DMS153 treated with DMSO at 0.1 percent for 48 hours (cell line): ENCODE results near the gene FHOD3.

Experiments used
- DNase-seq: peaks from one replicate; lab custom pipeline; 2025; ENCODE audit not compliant: unreplicated experiment; lab: John Stamatoyannopoulos, UW

FHOD3 gene

DNA sequence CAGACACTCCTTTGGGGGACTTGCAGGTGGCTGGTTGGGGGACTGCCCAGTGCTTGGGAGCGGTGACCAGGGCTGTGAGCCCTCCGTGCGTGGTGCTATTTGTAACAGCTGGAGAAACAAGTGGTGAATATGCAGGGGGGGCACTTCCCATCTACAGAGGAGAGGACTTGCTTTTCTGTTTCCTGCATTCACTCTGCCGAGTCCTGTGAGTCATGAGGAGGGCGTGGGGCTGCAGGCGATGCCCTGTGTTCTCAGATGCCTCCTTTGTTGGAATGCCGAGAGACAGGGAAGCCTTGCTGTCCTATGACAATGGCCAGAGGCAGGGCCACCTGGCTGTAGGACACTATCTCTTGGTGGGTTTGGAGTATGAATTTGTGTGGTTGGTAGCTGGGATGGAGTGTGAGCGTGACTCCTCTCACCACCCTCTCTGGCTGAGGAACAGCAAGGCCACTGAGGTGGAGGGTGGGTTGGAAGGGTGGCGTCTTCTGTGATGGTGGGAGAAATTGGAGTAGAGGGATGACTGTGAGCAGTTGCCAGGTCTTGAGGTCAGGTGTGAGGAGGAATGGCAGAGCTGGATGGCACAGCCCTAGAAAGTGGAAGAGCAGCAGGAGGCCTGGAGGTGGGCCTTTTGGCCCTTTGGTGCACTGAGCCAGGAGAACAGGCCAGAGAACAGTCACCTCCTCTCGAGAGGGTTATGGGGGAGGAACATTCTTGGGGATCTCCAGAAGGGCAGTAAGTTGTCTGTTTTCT, 24.3 kb downstream of the FHOD3 start:
- DNase-seq: no peak

DNA sequence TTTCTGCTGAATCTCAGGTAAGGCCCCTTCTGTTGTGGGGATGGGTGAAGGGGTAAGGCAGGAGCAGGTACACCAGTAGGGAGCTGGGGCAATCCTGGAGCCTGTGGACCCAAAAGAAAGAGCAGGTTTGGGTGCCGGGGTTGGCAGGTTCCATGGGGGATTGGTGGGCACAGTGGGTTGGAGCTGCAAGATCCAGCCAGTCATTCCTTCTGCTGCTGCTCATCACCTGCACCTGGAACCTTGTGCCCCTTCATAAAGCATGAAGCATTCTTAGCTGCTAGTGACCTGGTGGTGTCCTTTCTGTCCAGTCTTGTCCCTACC, 24.9 kb downstream of the FHOD3 start:
- DNase-seq: no peak

DNA sequence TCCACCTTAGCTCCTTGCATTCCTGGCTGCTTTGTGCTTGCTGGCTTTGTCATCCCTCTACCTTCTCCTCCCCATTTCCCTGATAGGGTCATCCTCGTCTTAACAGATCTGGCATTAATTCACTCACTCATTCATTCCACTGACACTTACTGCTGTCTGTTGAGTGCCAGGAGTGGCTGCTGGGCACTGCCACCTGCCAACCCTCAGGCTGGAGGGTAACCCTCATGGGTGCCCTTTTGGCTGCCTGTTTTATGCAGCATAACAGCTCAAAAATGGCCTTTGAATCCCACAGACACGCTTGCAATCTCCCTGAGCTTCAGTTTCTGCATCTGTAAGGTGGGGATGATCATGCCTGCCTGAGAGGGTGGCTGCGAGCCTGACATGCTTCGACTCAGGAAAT, 25.2 kb downstream of the FHOD3 start:
- no peak for DNase-seq

DNA sequence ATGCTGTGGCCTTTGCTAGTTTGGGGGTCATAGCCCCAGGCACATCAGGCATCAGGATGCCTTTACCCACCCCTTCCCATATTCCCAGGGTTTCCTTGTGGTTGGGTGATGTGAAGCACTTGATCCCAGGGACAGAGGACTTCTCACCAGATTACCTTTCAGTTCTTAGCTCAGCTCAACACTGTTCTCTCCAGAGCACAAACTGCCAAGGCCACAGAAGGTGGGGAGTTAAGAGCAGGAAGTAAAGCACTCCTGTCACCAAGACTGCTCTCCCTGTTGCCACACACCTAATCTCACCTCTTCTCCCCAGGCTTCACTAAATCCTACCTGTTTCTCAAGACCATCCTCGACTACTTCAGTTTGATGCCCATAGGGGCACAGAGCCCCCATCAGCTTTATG, 25.9 kb downstream of the FHOD3 start:
- DNase-seq: no peak

DNA sequence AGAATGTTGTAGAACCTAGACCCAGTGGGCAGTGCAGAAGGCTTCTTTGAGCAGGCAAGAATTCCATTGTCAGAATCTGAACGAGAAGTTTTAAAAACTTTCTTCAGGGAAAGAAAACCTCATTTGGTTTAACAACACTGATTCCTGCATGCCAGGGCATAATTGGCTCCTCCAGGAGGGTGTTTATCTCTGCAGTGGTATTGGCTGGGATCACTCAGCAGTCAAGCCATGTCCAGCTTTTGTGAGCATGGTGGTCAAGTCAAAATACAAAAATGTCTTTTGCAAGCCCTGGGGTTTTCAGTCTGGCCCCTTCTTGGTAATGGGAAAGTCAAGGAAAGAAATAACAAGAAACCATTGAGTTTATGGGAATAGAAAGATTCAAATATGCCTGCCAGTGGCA, 28.3 kb downstream of the FHOD3 start:
- DNase-seq: no peak

DNA sequence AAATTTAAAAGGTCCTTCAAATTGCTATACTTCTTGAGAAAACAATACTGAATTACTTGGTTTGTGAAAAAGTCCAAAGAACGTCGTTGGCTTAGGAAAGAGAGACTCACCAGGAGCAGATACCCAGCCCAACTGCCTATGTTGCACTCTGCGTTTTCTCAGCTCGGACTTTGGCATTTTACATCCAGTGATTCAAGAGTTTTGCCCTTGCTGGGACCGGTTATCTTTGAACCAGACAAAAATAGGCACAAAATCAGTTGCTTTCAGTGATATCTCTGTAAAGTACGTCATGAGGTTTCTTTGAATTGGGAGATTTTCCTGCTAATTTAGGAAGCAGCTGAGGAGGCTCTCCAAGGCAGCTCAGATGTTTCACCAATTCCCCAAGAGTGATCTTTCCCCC, 29.3 kb downstream of the FHOD3 start:
- no peak for DNase-seq

DNA sequence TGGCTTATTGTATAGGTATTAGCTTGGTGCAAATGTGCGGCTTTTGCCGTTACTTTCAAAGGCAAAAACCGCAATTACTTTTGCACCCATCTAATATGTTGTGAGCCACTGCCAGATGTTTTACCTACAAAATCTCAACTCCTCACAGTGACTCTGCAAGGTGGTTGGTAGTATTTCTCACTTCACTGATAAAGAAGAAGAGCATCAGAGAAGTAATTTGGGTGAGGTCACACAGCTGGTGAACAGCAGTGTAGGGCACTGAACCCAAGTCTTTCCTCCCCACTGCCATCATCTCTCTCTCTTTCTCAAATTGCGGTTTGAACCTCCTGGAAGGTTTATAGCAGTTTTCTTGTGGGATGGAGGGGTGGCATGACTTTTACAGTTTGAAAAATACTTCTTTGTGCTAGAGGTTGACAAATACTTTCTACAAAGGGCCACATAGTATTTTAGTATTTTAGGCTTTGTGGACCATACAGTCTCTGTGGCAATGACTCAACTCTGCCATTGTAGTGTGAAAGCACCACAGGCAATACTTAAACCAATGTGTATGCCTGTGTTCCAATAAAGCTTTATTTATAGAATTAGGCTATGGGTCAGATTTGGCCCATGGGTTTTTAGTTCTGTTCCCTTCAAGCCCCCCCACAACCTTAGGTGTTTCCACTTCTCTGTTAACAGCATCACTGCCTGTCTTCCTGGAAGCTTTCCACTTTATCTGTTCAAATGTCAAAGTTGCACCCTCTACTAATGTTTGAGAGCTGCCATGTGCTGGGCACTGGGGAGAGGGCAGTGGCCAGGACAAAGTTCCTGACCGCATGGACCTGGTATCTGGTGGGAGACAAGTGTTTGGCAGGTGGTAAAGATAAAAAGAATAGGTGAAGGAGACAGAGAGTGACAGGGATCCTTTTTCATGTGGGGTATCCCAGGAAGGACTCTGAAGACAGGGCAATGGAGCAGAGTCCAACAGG, 30.1 kb downstream of the FHOD3 start:
- DNase-seq: no peak

DNA sequence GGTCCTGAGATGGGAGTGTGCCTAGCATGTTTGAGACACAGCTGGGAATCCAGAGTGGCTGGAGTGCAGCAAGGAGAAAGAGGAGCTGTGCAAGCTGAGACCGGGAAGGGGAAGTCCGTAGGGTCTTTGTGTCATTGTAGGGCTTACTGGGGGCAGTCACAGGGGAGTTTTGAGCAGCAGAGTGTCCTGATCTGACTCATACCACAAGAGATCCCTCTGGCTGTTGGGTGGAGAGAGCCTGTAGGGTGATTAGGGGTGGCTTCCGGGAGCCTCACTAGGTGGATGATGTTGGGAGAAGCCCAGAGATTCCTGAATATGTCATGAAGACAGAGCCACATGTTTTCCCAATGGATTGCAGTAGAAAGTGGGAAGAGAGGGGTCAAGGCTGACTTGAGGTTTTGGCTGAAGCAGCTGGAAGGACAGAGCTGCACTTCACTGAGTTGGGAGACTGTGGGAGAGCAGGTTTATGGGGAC, 30.9 kb downstream of the FHOD3 start:
- no peak for DNase-seq

DNA sequence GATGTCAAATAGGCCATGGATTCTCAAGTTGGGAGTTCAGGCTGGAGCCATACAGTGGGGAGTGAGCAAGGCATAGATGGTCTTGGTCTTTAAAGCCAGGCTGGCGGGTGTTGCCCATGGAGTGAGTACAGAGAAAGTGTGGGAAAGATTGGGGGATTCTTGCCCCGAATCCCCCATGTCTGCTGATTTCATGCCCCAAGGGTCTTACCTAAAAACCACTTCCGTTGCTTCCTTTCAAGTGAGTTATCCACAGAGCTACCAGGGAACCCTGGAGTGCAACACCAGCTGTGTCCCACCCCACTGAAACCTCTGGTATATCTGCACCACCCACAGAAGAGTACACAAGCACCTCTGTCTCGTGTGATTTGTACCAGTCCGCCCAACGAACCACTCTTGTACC, 31.4 kb downstream of the FHOD3 start:
- no peak for DNase-seq

DNA sequence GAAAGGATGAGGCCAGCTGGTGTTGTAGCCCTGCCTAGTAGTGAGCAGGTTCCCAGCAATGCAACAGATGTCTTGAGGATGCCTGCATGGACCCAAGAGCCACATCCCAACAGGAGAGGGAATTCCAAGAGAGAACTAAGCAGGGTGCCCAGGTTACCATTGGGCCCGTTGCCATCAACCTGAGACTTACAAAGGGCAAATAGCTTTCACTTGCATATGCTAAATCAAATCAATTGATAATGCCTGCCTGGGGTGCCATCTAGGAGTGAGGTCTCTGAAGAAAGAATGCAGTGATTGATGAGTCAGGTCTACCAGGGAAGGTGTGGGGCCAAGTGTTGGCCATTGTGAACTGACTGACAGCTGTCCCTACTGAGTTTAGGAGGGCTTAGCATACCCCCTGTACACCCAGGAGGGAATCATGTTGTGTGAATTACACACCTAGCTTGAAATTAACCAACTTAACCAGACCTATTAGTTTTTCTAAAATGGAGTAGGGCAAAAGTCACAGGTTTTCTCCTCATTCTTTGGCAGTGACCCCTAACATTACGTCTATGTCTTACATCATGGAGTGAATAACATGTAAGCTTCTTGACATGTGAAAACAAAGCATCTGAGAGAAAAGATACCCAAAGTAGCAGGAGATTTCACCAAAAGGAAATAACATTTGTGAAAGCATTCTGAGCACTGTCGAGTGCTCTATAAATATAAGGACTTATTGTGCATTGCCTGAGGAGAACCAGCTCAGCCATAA, 32.3 kb downstream of the FHOD3 start:
- no peak for DNase-seq

DNA sequence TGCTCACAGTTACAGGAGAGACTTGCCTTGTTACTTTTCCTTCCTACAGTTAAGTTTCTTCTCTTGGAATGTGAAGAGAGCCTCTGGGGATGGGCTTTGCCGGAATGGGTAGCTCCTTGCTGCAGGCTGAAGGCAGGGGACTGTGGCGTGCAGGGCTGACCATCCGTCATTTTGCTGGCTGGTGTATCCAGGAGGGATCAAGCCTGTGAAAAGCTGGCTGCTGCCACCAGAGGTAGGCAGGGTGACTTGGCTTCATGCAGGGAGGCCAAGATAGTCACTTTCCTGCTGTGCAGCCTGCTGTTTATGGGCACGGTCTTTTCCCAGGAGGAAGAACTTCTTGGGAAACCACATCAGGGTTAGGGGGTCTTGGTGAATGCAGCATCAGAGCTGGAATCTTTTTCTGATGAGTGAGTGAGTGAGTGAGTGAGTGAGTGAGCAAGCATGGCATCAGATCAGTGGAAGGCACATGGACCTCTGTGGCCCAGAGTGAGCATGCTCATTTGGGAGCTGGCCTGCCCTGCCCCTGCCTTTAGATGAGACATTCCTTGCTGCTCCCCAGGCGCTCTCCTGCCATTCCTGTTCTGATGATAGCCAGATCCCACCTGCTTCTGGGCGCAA, 33.0 kb downstream of the FHOD3 start:
- DNase-seq: no peak

DNA sequence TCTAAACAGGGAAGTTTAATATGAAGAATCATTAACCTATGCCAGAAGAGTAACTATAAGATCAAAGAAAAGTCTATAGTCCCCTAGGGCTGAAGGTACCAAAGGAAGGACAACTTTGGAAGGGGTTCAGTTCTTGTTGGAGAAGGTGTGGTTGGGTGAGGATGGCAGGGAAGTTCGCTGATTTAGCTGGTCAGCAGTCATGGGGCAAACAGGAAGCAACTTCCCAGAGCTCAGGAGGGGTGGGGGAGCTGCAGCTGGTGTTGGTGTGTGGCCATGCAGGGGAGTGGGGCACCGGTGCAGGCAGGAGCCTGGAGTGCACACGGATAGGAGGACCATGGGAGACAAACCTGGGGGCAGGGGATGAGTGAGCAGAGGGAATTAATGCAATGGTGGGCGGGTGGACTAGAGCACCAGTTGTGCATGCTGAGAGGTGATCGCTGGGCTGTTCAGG, 34.0 kb downstream of the FHOD3 start:
- DNase-seq: no peak

DNA sequence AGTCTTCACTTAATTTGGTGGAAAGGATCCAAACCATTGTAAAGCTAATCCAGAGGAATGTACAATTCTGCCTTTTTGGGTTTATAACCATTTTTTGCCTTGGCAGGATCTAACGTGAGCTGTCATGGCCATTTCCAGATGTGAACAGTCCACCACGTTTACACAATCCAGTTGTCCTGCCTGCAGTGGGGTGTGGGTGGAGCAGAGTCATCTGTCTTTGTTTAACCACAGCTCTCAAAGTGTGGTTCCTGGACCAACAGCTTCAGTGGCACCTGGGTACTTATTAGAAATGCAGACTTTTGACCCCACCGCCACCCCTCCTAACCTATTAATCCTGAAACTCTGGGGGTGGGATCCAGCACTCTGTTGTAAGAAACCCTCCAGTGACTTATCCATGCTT, 35.9 kb downstream of the FHOD3 start:
- no peak for DNase-seq

DNA sequence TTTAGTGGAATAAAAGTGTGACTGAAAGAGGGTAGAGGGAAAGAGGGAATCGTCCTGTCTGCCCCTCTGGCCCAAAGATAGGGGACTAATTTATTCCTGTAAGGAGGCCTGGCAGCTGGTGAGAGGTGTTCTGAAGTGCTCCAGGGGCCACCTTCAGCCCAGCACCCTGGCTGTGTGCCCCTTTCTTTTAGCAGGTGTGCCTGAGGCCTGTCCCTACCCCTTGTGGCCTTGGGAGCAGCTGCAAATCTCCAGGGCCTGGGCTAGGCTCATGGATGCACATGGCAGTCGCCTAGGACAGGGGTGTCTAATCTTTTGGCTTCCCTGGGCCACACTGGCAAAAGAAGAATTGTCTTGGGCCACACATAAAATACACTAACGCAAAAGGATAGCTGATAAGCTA, 37.3 kb downstream of the FHOD3 start:
- no peak for DNase-seq

DNA sequence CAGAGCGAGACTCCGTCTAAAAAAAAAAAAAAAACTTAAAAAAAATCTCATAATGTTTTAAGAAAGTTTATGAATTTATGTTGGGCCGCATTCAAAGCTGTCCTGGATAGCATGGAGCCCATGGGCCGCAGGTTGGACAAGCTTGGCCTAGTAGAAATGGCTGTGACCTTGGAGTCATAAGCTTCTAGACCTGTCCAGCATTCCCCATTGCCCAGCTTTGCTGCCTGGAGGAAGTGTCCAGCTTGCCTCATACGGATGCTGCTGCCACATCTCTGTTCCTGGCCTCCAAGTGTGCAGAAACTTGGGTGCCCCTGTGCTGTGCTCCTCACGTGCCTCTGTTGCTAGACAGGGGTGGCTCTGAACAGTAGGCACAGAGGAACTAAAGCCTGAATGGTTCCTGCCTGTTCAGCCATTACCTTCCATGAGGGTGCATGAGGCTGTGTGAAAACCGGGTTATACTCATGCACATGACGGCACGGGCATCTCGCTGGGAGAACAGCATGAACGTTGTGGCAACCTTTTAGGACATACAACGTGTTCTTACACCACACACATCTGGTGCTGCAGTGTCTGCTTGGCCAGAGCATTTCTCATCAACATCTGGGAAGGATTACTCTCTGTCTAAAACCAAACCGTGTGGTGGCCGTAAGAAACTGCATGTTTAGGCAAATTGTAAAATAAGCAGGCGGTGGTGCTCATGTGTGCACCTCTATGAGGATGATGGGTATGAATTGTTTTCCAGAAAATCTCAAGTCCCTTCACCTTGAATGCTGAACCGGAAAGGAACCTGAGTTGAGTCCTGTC, 38.2 kb downstream of the FHOD3 start:
- DNase-seq: no peak

DNA sequence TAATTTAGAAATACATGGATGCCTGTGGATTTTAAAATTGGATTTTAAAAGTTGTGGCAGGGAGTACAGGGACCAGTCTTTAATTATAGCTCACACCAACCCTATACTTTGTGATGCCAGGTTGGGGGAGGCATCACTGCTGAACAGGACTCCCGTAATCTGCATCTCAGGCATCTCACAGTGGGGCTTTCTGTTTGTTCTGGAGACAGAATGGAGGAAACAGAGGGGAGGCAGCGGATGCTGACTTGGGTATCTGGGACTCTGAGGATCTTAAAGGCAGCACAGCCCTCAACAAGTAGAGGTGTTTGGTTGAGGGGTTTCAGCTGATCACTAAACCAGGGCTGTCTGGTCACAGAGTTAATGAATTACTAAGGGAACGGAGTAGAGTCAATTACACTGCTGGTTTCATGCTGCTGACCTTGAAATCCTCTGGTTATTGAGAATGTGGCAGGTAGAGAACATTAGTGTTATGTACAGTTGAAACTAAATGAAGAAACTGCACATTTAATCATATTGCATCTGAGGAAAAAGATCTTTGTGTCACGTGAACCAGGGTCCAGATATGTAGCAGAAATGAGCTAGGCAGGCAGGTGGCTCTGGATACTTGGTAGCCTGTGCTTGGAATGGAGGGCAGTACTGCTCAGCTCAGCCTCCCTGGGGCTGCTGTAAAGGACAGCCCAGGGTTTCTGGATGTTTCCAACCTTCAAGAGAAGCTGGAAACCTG, 40.3 kb downstream of the FHOD3 start:
- DNase-seq: no peak

DNA sequence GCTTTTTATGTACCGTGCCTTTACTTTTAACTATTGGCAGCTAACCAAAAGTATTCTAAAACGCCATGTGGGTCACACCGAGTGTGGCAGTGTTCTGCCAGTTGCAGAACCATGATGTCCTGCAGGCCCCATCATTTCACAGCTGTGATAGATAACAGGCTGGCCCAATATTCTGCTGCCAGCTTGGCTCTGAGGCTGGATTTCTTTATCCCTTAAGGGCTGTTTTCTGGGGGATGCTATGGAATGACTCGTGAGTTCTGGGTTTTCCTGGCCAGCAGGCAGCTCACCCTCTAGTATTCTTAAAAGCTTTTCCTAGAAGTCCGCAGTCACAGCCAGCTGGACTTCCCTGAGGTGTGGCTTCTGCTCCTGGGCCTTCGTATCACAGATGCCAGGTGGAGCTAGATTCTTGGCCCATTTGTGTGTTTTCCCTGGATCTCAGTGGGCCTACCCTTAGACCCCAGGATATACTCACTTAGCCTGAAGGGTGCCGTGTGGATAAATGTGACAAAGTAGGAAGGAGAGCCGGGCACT, 41.0 kb downstream of the FHOD3 start:
- no peak for DNase-seq

DNA sequence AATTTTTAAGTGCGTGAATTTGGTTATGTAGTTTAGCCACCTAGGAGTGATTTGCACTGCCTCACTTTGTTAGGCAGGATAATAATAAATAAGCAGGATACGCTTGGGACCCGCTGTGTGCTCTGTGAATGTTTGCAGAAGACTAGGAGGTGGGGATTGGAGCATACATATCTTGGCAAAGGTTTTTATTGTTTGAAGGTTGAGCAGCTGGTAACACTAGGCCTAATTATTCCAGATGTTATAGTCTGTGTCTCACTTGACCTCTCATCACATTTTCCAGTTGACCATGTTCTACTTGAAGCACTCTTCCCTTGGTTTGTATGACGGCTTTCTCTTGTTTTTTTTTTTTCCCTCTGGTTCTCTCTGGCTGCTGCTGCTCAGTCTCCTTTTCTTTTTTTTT, 42.7 kb downstream of the FHOD3 start:
- DNase-seq: no peak

DNA sequence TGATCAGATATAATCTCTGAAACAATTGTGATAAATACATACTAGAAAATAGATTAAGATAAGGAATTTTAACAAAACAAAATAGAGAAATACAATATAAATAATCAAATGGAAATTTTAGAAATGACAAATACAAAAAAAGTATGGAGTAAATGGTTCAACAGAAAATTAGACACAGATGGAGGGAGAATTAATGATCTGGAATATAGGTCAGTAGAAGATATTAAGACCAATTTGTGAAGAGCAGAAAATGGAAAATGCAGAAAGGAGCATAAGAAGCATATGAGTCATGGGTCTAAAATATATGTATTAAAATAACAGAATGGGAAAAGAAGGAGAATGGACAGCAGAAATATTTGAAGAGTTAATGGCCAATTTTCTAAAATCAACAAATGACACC, 44.4 kb downstream of the FHOD3 start:
- DNase-seq: no peak
